Small intestine (tissue), 7 donors: ENCODE results near the gene CD84. TPM values are rescaled to one million over a fixed set of nuclear protein-coding genes. Genes with fewer than 3 reads are reported as not detected.

Experiments used
- DNase-seq, 2 donors: peaks; one replicate each; pipeline versions ENCODE4 v3.0.0 to v3.0.0-alpha.2; 2013
- FAIRE-seq: peaks from 2 replicates; lab custom pipeline; 2012; peaks lifted over from hg19 to GRCh38; lab: Jason Lieb, UNC
- H3K27ac ChIP-seq, 3 donors: one replicate each; pipeline ENCODE4 v1.5.1; 2013; ENCODE audit warnings: low read length in 2 of 3, mild to moderate bottlenecking in 2 of 3, control low read depth in 1 of 3, inconsistent platforms in 1 of 3, low read depth in 1 of 3, moderate library complexity in 1 of 3
- H3K27me3 ChIP-seq, 3 donors: one replicate each; pipeline ENCODE4 v1.6.1; 2013; ENCODE audit warnings: low read length in 3 of 3, inconsistent platforms in 1 of 3; ENCODE audit not compliant: control insufficient read depth in 3 of 3, insufficient read depth in 3 of 3
- H3K36me3 ChIP-seq, 3 donors: one replicate each; pipeline ENCODE4 v1.6.1; 2013; ENCODE audit warnings: low read length in 3 of 3, inconsistent platforms in 1 of 3, low read depth in 1 of 3, mild to moderate bottlenecking in 1 of 3, moderate library complexity in 1 of 3; ENCODE audit not compliant: control insufficient read depth in 3 of 3, insufficient read depth in 2 of 3
- H3K4me1 ChIP-seq, 3 donors: one replicate each; pipeline ENCODE4 v1.6.1; 2013; ENCODE audit warnings: low read length in 2 of 3, inconsistent platforms in 1 of 3, low read depth in 1 of 3, mild to moderate bottlenecking in 1 of 3, moderate library complexity in 1 of 3; ENCODE audit not compliant: control insufficient read depth in 3 of 3, insufficient read depth in 2 of 3
- H3K4me3 ChIP-seq, 3 donors: one replicate each; pipeline ENCODE4 v1.5.1; 2013; ENCODE audit warnings: low read length in 3 of 3, control low read depth in 1 of 3, inconsistent platforms in 1 of 3, low read depth in 1 of 3, mild to moderate bottlenecking in 1 of 3, moderate library complexity in 1 of 3
- H3K9me3 ChIP-seq, 2 donors: one replicate each; pipeline ENCODE4 v1.6.1; 2013; ENCODE audit warnings: low read depth in 1 of 2, low read length in 1 of 2; ENCODE audit not compliant: control insufficient read depth in 2 of 2, insufficient read depth in 1 of 2
- WGBS, 3 donors: extraction: QIAGEN DNeasy Blood & Tissue Kit; methylation state at CpG; one replicate each; pipeline ENCODE4 v1.1.7; 2013; 5-methylcytosine and 5-hydroxymethylcytosine counted together
- polyA plus RNA-seq, 4 donors: library from polyadenylated mRNA; stranded (reverse) in 3 of 4; unstranded in 1 of 4; fragments of 200-250 nt in 3 of 4; fragments of 120-200 nt in 1 of 4; gene quantifications; one replicate each; pipeline versions ENCODE4 v1.2.1 to v1.2.3, GENCODE V29; 2013
- donor health status: healthy with polysubstance abuse.
- donor health status: control.
- donor health status: control.
- donor health status: Bipolar disorder and iron deficiency.
- donor health status: healthy.

The CD84 gene
- polyA plus RNA-seq, 4 donors, result 0.22 to 1.5 (median 0.60) TPM

DNA sequence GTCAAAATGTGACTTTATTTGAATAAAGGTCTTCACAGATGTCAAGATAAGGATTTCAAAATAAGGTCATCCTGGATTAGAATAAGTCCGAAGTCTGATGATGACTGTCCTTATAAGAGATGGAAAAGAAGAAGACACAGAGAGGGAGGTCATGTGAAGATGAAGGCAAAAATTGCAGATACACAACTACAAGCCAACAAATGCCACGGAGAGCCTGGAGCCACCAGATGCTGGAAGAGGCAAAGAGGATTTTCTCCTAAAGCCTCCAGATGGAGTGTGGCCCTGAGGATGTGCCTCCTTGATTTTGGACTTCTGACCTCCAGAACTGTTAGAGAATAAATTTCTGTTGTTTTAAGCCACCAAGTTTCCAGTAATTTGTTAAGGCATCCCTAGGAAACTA, 36.4 kb upstream of the CD84 start:
- FAIRE-seq (no peak), DNase-seq (no peak)
- H3K36me3 ChIP-seq, result no peaks in the 10 kb centered on the region
- no peaks in the 10 kb centered on the region for H3K9me3 ChIP-seq
- no peaks in the 10 kb centered on the region for H3K27me3 ChIP-seq
- WGBS, 3 donors, result 85 to 92% (median 86%) methylated on average over 2 of the region's 2 CpGs
- H3K4me1 ChIP-seq, result no peaks in the 10 kb centered on the region
- no peak overlapping the region for H3K27ac ChIP-seq
- H3K4me3 ChIP-seq, result no peak overlapping the region

DNA sequence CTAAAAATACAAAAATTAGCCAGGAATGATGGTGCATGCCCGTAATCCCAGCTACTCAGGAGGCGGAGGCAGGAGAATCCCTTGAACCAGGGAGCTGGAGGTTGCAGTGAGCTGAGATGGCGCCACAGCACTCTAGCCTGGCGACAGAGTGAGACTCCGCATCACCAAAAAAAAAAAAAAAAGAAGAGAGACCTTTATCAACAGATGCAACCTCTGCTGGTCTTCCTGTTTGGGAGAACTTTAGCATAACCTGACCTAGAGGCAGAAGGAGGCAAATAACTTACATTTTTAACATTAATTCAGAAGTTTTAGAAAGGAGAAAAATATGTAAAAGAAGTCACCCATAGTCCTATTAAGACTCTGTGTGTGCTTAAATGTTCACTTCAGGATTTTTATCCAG, 35.1 kb upstream of the CD84 start:
- no peaks in the 10 kb centered on the region for H3K9me3 ChIP-seq
- H3K4me3 ChIP-seq, result no peak overlapping the region
- no peak overlapping the region for H3K27ac ChIP-seq
- 82 to 99% (median 88%) methylated on average over 5 of the region's 5 CpGs for WGBS, 3 donors
- no peak for FAIRE-seq
- DNase-seq, result no peak
- H3K27me3 ChIP-seq, result no peaks in the 10 kb centered on the region
- H3K36me3 ChIP-seq, result no peaks in the 10 kb centered on the region
- H3K4me1 ChIP-seq, result no peaks in the 10 kb centered on the region

DNA sequence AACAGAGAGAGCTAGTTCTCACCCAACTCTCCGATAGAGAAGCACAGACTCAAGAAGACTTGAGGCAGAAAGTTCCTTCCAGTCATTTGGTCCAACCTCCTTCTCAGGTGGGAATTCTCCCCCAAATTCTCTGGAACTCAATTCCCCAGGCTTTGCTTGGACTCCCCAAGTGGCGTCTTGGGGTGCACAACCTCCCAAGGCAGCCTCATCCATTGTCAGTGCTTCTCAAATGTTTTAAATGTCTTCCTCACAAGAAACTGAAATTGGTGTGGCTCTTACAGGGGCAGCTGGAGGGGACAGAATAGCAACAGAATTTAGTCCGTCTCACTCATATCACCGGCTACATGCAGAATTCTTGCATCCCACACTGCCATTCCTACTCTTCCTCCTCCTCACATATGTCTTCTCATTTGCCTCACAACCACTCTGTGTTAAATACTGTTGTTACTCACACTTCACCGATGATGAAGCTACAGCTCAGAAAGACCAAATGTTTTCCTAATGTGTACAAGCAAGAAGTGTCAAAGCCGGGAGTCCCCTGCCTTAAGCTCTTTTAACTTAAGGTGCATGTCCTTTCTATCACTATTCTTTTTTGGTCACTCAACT, 33.4 kb upstream of the CD84 start:
- no peak for FAIRE-seq
- 82 to 91% (median 85%) methylated on average over 6 of the region's 6 CpGs for WGBS, 3 donors
- no peak for DNase-seq
- Histone ChIP-seq H3K4me3 (no peak overlapping the region), H3K36me3 (no peaks in the 10 kb centered on the region), H3K27me3 (no peaks in the 10 kb centered on the region), H3K4me1 (no peaks in the 10 kb centered on the region), H3K9me3 (no peaks in the 10 kb centered on the region), H3K27ac (no peak overlapping the region)

DNA sequence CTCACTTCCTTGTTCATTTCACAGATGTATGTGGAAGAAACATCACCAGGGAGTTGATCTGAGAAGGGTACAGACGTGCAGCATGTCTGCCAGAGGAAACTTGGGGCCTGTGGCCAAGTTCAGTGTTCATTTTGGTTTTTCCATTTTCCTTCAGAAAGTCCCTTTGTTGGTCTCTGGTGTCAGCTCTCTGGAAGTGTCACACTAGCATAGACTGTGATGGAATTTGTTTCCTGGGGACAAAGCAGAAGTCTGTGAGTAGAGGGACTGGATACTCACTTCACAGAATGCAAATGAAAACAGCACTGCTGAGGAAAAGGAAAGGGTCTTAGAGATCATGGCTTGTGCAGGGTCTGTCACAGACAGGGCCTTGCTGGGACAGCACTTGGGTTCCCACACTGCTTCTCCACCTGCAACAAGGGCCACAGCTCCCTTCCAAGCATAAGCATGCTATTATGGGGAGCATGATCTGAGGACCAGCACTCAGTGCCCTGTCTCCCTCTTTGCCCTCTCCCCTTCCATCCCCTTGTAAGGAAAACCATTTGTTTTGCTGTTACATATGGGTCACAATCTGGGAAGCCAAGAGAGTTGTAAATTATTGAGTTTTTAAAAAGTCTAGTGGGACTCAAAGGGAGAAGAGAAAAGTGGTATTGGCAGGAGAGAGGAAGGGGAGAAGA, 31.4 kb upstream of the CD84 start:
- no peak for DNase-seq
- 17 to 39% (median 33%) methylated on average over 1 of the region's 1 CpG for WGBS, 3 donors
- Histone ChIP-seq H3K4me1 (peaks cover 0 to 8% (median 2%) of the 10 kb centered on the region in 3 donors), H3K4me3 (no peak overlapping the region), H3K36me3 (no peaks in the 10 kb centered on the region), H3K9me3 (peaks cover 0 to under 1% of the 10 kb centered on the region in 2 donors), H3K27ac (no peak overlapping the region), H3K27me3 (no peaks in the 10 kb centered on the region)
- no peak for FAIRE-seq

DNA sequence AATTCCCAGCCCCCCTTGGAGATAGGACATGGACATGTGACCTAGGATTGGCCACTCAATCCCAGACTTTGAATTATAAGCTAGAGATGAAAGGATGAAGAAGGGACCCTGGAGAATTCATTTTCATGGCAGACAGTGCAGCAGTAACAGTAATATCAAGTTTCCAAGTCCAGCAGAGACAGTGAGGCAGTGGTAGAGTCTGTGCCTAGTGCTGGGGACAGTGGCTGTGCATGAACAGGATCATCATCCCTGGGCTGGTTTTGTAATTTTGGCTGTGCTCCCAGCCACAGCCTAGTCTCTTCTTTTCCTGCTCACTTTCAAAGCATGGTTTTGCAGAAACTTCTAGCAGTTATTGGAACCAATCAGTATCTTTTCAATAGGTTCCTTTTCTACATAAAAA, 29.6 kb upstream of the CD84 start:
- Histone ChIP-seq H3K4me3 (no peak overlapping the region), H3K36me3 (no peaks in the 10 kb centered on the region), H3K27ac (no peak overlapping the region), H3K9me3 (peaks cover 0 to 7% of the 10 kb centered on the region in 2 donors), H3K4me1 (peaks cover 0 to 8% (median 2%) of the 10 kb centered on the region in 3 donors), H3K27me3 (no peaks in the 10 kb centered on the region)
- no peak for DNase-seq
- no peak for FAIRE-seq

DNA sequence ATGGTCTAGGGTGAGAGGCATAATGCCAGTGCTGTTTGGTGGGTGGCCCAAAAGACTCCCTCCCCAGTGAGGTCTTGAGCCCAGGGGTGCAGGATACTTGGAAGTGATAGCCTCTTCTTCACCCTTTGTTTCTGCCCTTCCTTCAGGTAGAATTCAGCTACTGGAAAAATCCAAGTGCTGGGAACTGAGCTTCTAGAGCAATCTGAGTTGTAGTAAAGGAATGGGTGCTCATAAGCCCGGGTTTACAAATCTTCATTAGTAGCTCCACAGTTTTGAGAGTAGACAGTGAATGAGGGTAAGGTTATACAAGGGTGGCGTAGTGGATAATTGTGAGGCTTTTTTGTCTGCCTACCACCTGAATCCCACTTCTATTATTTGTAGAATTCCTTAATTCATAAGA, 29.2 kb upstream of the CD84 start:
- H3K27me3 ChIP-seq, result no peaks in the 10 kb centered on the region
- WGBS, 3 donors, result 46 to 50% (median 49%) methylated on average over 2 of the region's 2 CpGs
- FAIRE-seq (no peak), DNase-seq (no peak)
- peaks cover 0 to 7% of the 10 kb centered on the region in 2 donors for H3K9me3 ChIP-seq
- H3K36me3 ChIP-seq, result no peaks in the 10 kb centered on the region
- no peak overlapping the region for H3K27ac ChIP-seq
- no peak overlapping the region for H3K4me3 ChIP-seq
- peaks cover 0 to 8% (median 2%) of the 10 kb centered on the region in 3 donors for H3K4me1 ChIP-seq

DNA sequence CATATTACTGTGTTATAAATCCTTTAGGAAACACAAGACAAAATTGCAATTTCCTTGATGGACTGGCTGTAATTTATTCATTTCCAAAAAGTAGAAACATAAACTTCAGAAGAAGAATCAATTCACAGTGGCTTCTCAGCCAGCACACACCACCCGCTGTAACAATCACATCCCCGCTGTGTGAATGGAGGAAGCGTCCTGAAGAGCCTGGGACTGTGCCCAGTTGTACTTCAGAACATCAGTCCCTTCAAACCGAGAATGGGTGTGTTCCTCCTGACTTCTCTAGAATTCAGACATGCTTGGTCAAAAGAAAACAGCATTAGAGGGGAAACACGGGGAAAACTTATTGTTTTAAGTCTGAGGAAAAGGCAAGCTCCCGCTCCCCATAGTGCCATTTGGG, 28.8 kb upstream of the CD84 start:
- WGBS, 3 donors, result 75 to 89% (median 82%) methylated on average over 6 of the region's 6 CpGs
- H3K27ac ChIP-seq, result no peak overlapping the region
- DNase-seq, result no peak
- peaks cover 0 to 7% of the 10 kb centered on the region in 2 donors for H3K9me3 ChIP-seq
- peaks cover 0 to 8% (median 2%) of the 10 kb centered on the region in 3 donors for H3K4me1 ChIP-seq
- no peak for FAIRE-seq
- H3K4me3 ChIP-seq, result no peak overlapping the region
- H3K27me3 ChIP-seq, result no peaks in the 10 kb centered on the region
- no peaks in the 10 kb centered on the region for H3K36me3 ChIP-seq

DNA sequence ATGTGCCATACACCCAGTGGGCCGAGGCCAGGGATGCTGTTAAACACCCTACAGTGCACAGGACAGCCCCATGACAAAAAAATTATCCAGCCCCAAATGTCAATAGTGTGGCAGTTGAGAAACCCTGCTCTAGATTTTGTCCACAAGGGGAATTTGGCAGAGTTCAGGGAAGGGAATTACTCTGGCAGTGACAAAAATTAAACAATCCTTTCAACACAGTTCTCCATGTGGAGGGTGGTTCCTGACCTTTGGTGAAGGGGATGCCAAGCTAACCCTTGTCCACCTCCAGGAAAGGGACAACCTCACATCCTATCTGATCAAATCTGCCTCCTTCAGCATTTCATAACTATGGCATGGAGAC, 28.4 kb upstream of the CD84 start:
- Histone ChIP-seq H3K27me3 (no peaks in the 10 kb centered on the region), H3K36me3 (no peaks in the 10 kb centered on the region), H3K4me3 (no peak overlapping the region), H3K4me1 (peaks cover 0 to 8% (median 2%) of the 10 kb centered on the region in 3 donors), H3K9me3 (peaks cover 0 to 7% of the 10 kb centered on the region in 2 donors), H3K27ac (no peak overlapping the region)
- WGBS, 3 donors, result 80 to 100% (median 89%) methylated on average over 1 of the region's 1 CpG
- no peak for FAIRE-seq
- no peak for DNase-seq
